ENCODE results near the gene AP2B1. TPM values are rescaled to one million over a fixed set of nuclear protein-coding genes. Genes with fewer than 3 reads are reported as not detected.
"Not testable (repeated sequence)": the region's sequence is repeated elsewhere in the genome, so short reads cannot be mapped to it uniquely, and the experiment has no call there.

The AP2B1 gene
- total and polyA plus RNA-seq, 12 donors = 23.4 to 167 (median 78.2) TPM

- no peak overlapping the region for H3K4me3 ChIP-seq
- intact Hi-C loops (cut with DNase I) = no loop called here
Observed at GRCh38 chr17:35700150-35700549, 113.0 kb downstream of the AP2B1 start.

DNA sequence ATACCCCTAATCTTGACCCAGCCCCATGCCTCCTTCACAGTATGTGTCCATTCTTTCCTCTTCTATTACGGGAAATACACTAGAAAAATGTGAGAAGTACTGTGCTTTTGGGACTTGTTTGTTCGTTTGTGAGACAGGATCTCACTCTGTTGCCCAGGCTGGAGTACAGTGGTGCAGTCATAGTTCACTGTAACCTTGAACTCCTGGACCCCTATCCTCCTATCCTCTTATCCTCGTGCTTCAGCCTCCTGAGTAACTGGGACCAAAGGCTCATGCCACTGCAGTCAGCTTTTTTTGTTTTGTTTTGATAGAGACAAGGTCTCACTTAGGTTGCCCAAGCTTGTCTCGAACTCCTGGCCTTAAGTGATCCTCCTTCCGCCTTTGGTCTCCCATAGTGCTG is 114.4 kb downstream of the AP2B1 start:
- Histone ChIP-seq H3K27ac (no peak overlapping the region), H3K4me3 (no peak overlapping the region), H3K27me3 (no peaks in the 10 kb centered on the region), H3K9me3 (replicated peaks in 1 of 3) (no peaks in the 10 kb centered on the region), H3K36me3 (replicated peaks in 1 of 2) (no peaks in the 10 kb centered on the region), H3K4me1 (replicated peaks in 1 of 2) (no peaks in the 10 kb centered on the region)
- TF ChIP-seq POLR2A (IDR thresholded peaks at IDR 0.05) = no peak
- TF ChIP-seq CTCF (IDR thresholded peaks at IDR 0.05) = no peak
- 86 to 89% (median 88%) methylated on average over 5 of the region's 5 CpGs for WGBS, 4 donors
- intact Hi-C loops (cut with DNase I) = no loop called here
- DNase-seq = no peak

More at GRCh38 chr17:35700150-35700549, 113.0 kb downstream of the AP2B1 start:
- Histone ChIP-seq H3K4me1 (replicated peaks in 1 of 2) (no peaks in the 10 kb centered on the region), H3K36me3 (replicated peaks in 1 of 2) (no peaks in the 10 kb centered on the region), H3K27ac (no peak overlapping the region), H3K9me3 (replicated peaks in 1 of 3) (no peaks in the 10 kb centered on the region), H3K27me3 (no peaks in the 10 kb centered on the region)
- TF ChIP-seq POLR2A (IDR thresholded peaks at IDR 0.05) (no peak), CTCF (IDR thresholded peaks at IDR 0.05) (no peak)
- 73 to 87% (median 79%) methylated on average over 6 of the region's 6 CpGs for WGBS, 4 donors
- DNase-seq = peak in 1 of 7 donors; percentile 11

GRCh38 chr17:35703308-35703707 is 116.2 kb downstream of the AP2B1 start:
- DNase-seq; intact Hi-C loops (cut with DNase I); H3K36me3 ChIP-seq (replicated peaks in 1 of 2); H3K4me3 ChIP-seq; H3K4me1 ChIP-seq (replicated peaks in 1 of 2); H3K27me3 ChIP-seq; H3K9me3 ChIP-seq (replicated peaks in 1 of 3); H3K27ac ChIP-seq: not testable (repeated sequence)
- WGBS, 4 donors = 94 to 100% (median 98%) methylated on average over 2 of the region's 2 CpGs

DNA sequence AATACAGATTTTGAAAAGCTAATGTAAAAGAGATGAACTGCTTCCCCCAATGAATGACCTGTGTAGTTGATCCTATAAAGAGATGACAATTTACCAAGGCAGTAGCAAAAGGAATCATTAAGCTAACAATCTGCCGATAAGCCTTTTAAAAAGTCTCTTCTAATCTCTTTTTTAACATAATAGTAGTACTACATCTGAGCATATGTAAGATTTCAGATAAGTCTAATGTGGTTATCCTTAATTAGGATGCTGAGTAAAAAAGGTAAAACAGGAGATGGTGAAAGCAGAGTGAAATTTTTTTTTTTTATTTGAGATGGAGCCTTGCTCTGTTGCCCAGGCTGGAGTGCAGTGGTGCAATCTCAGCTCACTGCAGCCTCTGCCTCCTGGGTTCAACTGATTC is 118.1 kb downstream of the AP2B1 start:
- WGBS, 4 donors = 89 to 98% (median 92%) methylated on average over 1 of the region's 1 CpG
- H3K9me3 ChIP-seq (replicated peaks in 1 of 3) = no peaks in the 10 kb centered on the region
- no peak overlapping the region for H3K4me3 ChIP-seq
- TF ChIP-seq CTCF (IDR thresholded peaks at IDR 0.05) (no peak), POLR2A (IDR thresholded peaks at IDR 0.05) (no peak)
- no peak for DNase-seq
- intact Hi-C loops (cut with DNase I) = no loop called here
- H3K27ac ChIP-seq = no peak overlapping the region
- H3K36me3 ChIP-seq (replicated peaks in 1 of 2) = peaks cover 0 to 7% of the 10 kb centered on the region in 2 donors
- no peaks in the 10 kb centered on the region for H3K27me3 ChIP-seq
- peaks cover 0 to 6% of the 10 kb centered on the region in 2 donors for H3K4me1 ChIP-seq (replicated peaks in 1 of 2)

GRCh38 chr17:35705705-35706104 is 118.6 kb downstream of the AP2B1 start:
- no peak for TF ChIP-seq POLR2A (IDR thresholded peaks at IDR 0.05)
- TF ChIP-seq CTCF (IDR thresholded peaks at IDR 0.05) = no peak
- Histone ChIP-seq H3K9me3 (replicated peaks in 1 of 3) (no peaks in the 10 kb centered on the region), H3K27me3 (no peaks in the 10 kb centered on the region), H3K27ac (no peak overlapping the region), H3K4me3 (no peak overlapping the region), H3K36me3 (replicated peaks in 1 of 2) (peaks cover 0 to 12% of the 10 kb centered on the region in 2 donors), H3K4me1 (replicated peaks in 1 of 2) (peaks cover 0 to 6% of the 10 kb centered on the region in 2 donors)
- 60 to 83% (median 78%) methylated on average over 5 of the region's 5 CpGs for WGBS, 4 donors
- no peak for DNase-seq
- intact Hi-C loops (cut with DNase I) = no loop called here

Data from adrenal gland (tissue), 12 donors.